Measurements from ENCODE around the gene ERAL1.

Gene ERAL1

DNA sequence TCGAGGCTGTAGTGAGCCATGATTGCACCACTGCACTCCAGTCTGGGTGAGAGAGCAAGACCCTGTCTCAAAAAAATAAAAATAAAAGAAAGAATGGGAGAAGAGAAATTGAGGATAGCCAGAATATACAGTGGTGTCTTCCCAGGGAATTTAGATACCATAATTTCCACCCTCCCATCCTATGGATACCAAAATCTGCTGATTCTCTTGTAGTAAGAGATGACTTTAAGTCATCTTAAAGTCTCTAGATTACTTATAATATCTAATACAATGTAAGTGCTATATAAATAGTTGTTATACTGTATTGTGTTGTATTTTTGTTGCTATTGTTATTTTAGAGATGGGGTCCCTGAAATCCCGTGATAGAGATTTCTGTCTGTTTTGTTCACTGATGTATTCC, 1.5 kb upstream of the ERAL1 start:
- TF ChIP-seq ZNF274 (IDR thresholded peaks at IDR 0.05; ENCODE audit: low read depth, low read length) (no peak), SUZ12 (IDR thresholded peaks at IDR 0.05; ENCODE audit: extremely low read depth, insufficient read depth, insufficient read length) (no peak), YY1 (IDR thresholded peaks at IDR 0.05; ENCODE audit: insufficient read depth, insufficient read length) (no peak)
- peaks cover 14% of the 10 kb centered on the region for H3K36me3 ChIP-seq (ENCODE audit: insufficient read depth, insufficient read length, low read length)
- no peaks in the 10 kb centered on the region for H3K4me1 ChIP-seq (ENCODE audit: insufficient read depth, insufficient read length)
- H3K9me3 ChIP-seq (ENCODE audit: insufficient read depth, low read length) = no peaks in the 10 kb centered on the region
- no peak overlapping the region for H3K9ac ChIP-seq (ENCODE audit: insufficient read length, low read depth)
- no peaks in the 10 kb centered on the region for H3K27me3 ChIP-seq (ENCODE audit: insufficient read depth, insufficient read length)
- no peak for DNase-seq (ENCODE audit: low read depth, low spot score)
- no peak overlapping the region for H3K4me3 ChIP-seq (ENCODE audit: insufficient read length, low read depth)

GRCh38 chr17:28855336-28855679, 492 bp downstream of the ERAL1 start:
- Histone ChIP-seq H3K4me3 (ENCODE audit: insufficient read length, low read depth) (peak overlapping the region; percentile 93), H3K9ac (ENCODE audit: insufficient read length, low read depth) (peak overlapping the region; percentile 95), H3K36me3 (ENCODE audit: insufficient read depth, insufficient read length, low read length) (peaks cover 29% of the 10 kb centered on the region), H3K4me1 (ENCODE audit: insufficient read depth, insufficient read length) (no peaks in the 10 kb centered on the region), H3K27me3 (ENCODE audit: insufficient read depth, insufficient read length) (no peaks in the 10 kb centered on the region), H3K9me3 (ENCODE audit: insufficient read depth, low read length) (no peaks in the 10 kb centered on the region)
- TF ChIP-seq SUZ12 (IDR thresholded peaks at IDR 0.05; ENCODE audit: extremely low read depth, insufficient read depth, insufficient read length) (no peak), ZNF274 (IDR thresholded peaks at IDR 0.05; ENCODE audit: low read depth, low read length) (no peak)
- no peak for DNase-seq (ENCODE audit: low read depth, low spot score)

DNA sequence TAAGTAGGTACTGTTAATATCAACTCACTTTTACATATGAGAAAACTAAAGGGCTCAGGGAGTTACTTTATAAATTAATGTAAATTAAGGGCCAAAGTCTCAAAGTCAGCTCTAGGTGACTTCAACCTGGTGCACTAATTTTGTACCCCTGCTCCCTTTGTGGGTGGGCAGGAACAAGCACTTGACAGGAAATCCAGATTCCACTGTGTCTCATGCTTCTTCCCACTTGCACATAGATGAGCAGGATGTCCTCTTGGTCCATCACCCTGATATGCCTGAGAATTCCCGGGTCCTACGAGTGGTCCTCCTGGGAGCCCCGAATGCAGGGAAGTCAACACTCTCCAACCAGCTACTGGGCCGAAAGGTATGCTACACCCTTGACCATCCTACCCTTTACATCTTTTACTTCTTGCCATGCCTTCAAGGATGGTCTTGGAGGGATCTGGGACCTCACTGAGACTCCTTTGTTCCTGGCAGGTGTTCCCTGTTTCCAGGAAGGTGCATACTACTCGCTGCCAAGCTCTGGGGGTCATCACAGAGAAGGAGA, 1.3 kb downstream of the ERAL1 start:
- Histone ChIP-seq H3K9me3 (ENCODE audit: insufficient read depth, low read length) (no peaks in the 10 kb centered on the region), H3K9ac (ENCODE audit: insufficient read length, low read depth) (no peak overlapping the region), H3K4me3 (ENCODE audit: insufficient read length, low read depth) (no peak overlapping the region), H3K27me3 (ENCODE audit: insufficient read depth, insufficient read length) (no peaks in the 10 kb centered on the region), H3K36me3 (ENCODE audit: insufficient read depth, insufficient read length, low read length) (peaks cover 35% of the 10 kb centered on the region), H3K4me1 (ENCODE audit: insufficient read depth, insufficient read length) (no peaks in the 10 kb centered on the region)
- DNase-seq (ENCODE audit: low read depth, low spot score) = no peak
- TF ChIP-seq YY1 (IDR thresholded peaks at IDR 0.05; ENCODE audit: insufficient read depth, insufficient read length) (no peak), SUZ12 (IDR thresholded peaks at IDR 0.05; ENCODE audit: extremely low read depth, insufficient read depth, insufficient read length) (no peak), ZNF274 (IDR thresholded peaks at IDR 0.05; ENCODE audit: low read depth, low read length) (no peak)

DNA sequence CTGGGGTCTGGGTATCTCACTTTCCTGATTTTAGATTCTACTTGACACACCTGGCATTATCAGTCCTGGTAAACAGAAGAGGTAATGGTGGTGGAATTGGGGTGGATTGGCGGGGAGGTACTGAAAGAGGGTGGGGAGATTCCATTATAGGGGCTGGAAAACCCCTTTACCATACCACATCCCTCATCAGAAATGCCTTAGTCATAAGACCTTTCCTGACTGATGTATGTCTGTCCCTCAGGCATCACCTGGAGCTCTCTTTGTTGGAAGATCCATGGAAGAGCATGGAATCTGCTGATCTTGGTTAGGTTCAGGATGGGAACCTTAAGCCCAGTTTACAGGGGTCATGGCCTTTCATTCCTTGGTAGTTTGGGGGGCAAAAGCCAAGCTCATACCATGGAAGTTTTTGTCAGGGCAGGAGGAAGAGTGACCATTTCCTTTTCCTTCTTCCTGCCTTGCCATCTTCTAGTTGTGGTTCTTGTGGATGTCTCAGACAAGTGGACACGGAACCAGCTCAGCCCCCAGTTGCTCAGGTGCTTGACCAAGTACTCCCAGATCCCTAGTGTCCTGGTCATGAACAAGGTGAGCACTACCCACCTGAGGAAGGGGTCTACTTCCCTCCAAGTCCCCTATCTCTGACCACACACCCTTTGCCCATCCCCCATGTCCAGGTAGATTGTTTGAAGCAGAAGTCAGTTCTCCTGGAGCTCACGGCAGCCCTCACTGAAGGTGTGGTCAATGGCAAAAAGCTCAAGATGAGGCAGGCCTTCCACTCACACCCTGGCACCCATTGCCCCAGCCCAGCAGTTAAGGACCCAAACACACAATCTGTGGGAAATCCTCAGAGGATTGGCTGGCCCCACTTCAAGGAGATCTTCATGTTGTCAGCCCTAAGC, 3.3 kb downstream of the ERAL1 start:
- no peak for DNase-seq (ENCODE audit: low read depth, low spot score)
- peaks cover 41% of the 10 kb centered on the region for H3K36me3 ChIP-seq (ENCODE audit: insufficient read depth, insufficient read length, low read length)

DNA sequence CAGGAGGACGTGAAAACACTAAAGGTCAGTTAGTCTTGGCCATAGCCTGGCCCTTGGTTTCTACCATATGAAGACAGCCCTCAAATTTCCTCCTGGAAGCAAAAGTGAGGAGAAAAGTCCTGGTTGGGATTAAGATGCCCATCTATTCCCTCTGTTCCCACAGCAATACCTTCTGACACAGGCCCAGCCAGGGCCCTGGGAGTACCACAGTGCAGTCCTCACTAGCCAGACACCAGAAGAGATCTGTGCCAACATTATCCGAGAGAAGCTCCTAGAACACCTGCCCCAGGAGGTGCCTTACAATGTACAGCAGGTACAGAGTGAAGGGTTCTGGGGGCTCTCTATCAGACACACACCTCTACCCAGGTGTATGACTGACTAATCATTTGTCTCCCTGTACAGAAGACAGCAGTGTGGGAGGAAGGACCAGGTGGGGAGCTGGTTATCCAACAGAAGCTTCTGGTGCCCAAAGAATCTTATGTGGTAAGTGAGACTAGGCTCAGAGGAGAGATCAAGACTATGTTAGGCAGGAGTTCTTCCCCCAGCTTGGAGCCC, 4.1 kb downstream of the ERAL1 start:
- TF ChIP-seq YY1 (IDR thresholded peaks at IDR 0.05; ENCODE audit: insufficient read depth, insufficient read length) (no peak), SUZ12 (IDR thresholded peaks at IDR 0.05; ENCODE audit: extremely low read depth, insufficient read depth, insufficient read length) (no peak), ZNF274 (IDR thresholded peaks at IDR 0.05; ENCODE audit: low read depth, low read length) (no peak)
- no peak overlapping the region for H3K9ac ChIP-seq (ENCODE audit: insufficient read length, low read depth)
- H3K4me1 ChIP-seq (ENCODE audit: insufficient read depth, insufficient read length) = no peaks in the 10 kb centered on the region
- DNase-seq (ENCODE audit: low read depth, low spot score) = no peak
- H3K36me3 ChIP-seq (ENCODE audit: insufficient read depth, insufficient read length, low read length) = peaks cover 41% of the 10 kb centered on the region
- no peaks in the 10 kb centered on the region for H3K9me3 ChIP-seq (ENCODE audit: insufficient read depth, low read length)
- no peaks in the 10 kb centered on the region for H3K27me3 ChIP-seq (ENCODE audit: insufficient read depth, insufficient read length)
- no peak overlapping the region for H3K4me3 ChIP-seq (ENCODE audit: insufficient read length, low read depth)

More for the DNA sequence above, 3.3 kb downstream of the ERAL1 start:
- H3K4me3 ChIP-seq (ENCODE audit: insufficient read length, low read depth) = no peak overlapping the region
- no peak overlapping the region for H3K9ac ChIP-seq (ENCODE audit: insufficient read length, low read depth)
- no peaks in the 10 kb centered on the region for H3K9me3 ChIP-seq (ENCODE audit: insufficient read depth, low read length)
- H3K4me1 ChIP-seq (ENCODE audit: insufficient read depth, insufficient read length) = no peaks in the 10 kb centered on the region
- no peaks in the 10 kb centered on the region for H3K27me3 ChIP-seq (ENCODE audit: insufficient read depth, insufficient read length)
- TF ChIP-seq SUZ12 (IDR thresholded peaks at IDR 0.05; ENCODE audit: extremely low read depth, insufficient read depth, insufficient read length) (no peak), ZNF274 (IDR thresholded peaks at IDR 0.05; ENCODE audit: low read depth, low read length) (no peak), YY1 (IDR thresholded peaks at IDR 0.05; ENCODE audit: insufficient read depth, insufficient read length) (no peak)

DNA sequence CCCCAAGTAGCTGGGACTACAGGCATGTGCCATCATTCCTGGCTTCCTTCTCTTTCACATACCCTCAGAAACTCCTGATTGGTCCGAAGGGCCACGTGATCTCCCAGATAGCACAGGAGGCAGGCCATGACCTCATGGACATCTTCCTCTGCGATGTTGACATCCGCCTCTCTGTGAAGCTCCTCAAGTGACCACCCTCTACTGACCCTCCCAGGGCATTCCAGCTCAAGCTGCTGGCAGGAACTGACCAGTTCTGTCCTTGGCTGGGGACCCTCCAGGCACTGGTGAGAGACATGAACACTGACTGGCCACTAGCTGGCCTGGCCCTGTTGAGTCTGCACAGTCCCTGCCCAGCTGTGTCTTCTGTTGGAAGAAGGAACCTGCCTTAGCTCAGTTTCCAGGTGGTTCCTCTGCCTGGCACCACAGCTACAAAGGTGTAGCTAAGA, 5.6 kb downstream of the ERAL1 start:
- H3K27me3 ChIP-seq (ENCODE audit: insufficient read depth, insufficient read length) = no peaks in the 10 kb centered on the region
- no peak overlapping the region for H3K9ac ChIP-seq (ENCODE audit: insufficient read length, low read depth)
- H3K4me1 ChIP-seq (ENCODE audit: insufficient read depth, insufficient read length) = peaks cover 3% of the 10 kb centered on the region
- no peaks in the 10 kb centered on the region for H3K9me3 ChIP-seq (ENCODE audit: insufficient read depth, low read length)
- DNase-seq (ENCODE audit: low read depth, low spot score) = no peak
- TF ChIP-seq YY1 (IDR thresholded peaks at IDR 0.05; ENCODE audit: insufficient read depth, insufficient read length) = no peak
- no peak for TF ChIP-seq ZNF274 (IDR thresholded peaks at IDR 0.05; ENCODE audit: low read depth, low read length)
- no peak for TF ChIP-seq SUZ12 (IDR thresholded peaks at IDR 0.05; ENCODE audit: extremely low read depth, insufficient read depth, insufficient read length)
- no peak overlapping the region for H3K4me3 ChIP-seq (ENCODE audit: insufficient read length, low read depth)
- peaks cover 41% of the 10 kb centered on the region for H3K36me3 ChIP-seq (ENCODE audit: insufficient read depth, insufficient read length, low read length)

All from NT2/D1 (cell line).